SK-N-SH (cell line): ENCODE data around the gene CCDC38.

Experiments used
- CHD2 ChIP-seq: fragments of 150-350 bp; IDR thresholded peaks from 2 replicates; pipeline ENCODE4 v1.6.1; 2018; ENCODE audit warnings: low read length; ENCODE audit not compliant: partially characterized antibody
- CTCF ChIP-seq: fragments of 200-600 bp; sonication (generic); IDR thresholded peaks from 2 replicates; pipeline ENCODE4 v1.6.1; 2017; ENCODE audit warnings: antibody characterized with exemption, mild to moderate bottlenecking, moderate library complexity
- ELF1 ChIP-seq: IDR thresholded peaks from 2 replicates; pipeline ENCODE4 v1.4.0; 2012
- FOXJ3 ChIP-seq: sonication (generic); formaldehyde crosslinking; IDR thresholded peaks from 2 replicates; pipeline ENCODE4 v1.5.1; 2020; ENCODE audit warnings: mild to moderate bottlenecking, missing genetic modification reagents
- GATA2 ChIP-seq: sonication (generic); formaldehyde crosslinking; IDR thresholded peaks from 2 replicates; pipeline ENCODE4 v1.5.0; 2020; ENCODE audit warnings: mild to moderate bottlenecking, missing genetic modification reagents
- MAX ChIP-seq: IDR thresholded peaks from 2 replicates; pipeline ENCODE4 v1.4.0; 2012; ENCODE audit warnings: low read depth
- POLR2AphosphoS5 ChIP-seq: IDR thresholded peaks from 2 replicates; pipeline ENCODE4 v1.6.1; 2012; ENCODE audit warnings: low read depth, low read length
- RAD21 ChIP-seq: IDR thresholded peaks from 2 replicates; pipeline ENCODE4 v1.6.1; 2012; ENCODE audit warnings: mild to moderate bottlenecking, low read length
- REST ChIP-seq: IDR thresholded peaks from 2 replicates; pipeline ENCODE4 v1.6.1; 2012; ENCODE audit warnings: mild to moderate bottlenecking, low read depth, low read length, moderate library complexity
- RXRA ChIP-seq: IDR thresholded peaks from 2 replicates; pipeline ENCODE4 v1.4.0; 2012; ENCODE audit warnings: low read depth, mild to moderate bottlenecking, borderline replicate concordance
- SMC3 ChIP-seq: IDR thresholded peaks from 2 replicates; pipeline ENCODE4 v1.6.1; 2012; ENCODE audit warnings: low read depth, low read length, improper control_type of control experiment
- TAF1 ChIP-seq: IDR thresholded peaks from 2 replicates; pipeline ENCODE4 v1.6.1; 2012; ENCODE audit warnings: low read depth, mild to moderate bottlenecking, low read length, moderate library complexity, borderline replicate concordance
- YY1 ChIP-seq: IDR thresholded peaks from 2 replicates; pipeline ENCODE4 v1.4.0; 2012; ENCODE audit warnings: low read depth, mild to moderate bottlenecking
- ZBTB33 ChIP-seq: IDR thresholded peaks from 2 replicates; pipeline ENCODE4 v1.4.0; 2012; ENCODE audit warnings: low read depth, borderline replicate concordance

DNA sequence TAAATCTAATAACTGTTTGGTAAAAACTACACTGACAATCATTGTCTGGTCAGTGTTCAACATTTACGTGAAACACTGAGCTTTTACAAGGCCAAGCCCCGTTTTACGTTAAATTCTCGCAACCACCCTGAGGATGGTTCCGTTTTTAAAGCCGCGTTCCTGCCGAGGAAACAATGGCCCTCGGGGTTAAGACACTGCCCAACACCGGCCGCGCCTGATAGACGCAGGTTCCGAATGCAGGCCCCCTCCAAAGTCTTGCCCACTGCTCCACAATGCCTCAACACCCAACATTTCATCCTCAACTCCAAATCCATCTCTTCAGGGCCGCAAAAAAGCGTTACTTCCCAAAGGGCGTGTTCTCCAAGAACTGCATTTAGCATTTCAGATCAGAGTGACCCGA, 84.6 kb downstream of the CCDC38 start:
- TF ChIP-seq ZBTB33 (no peak), TAF1 (no peak), MAX (no peak), POLR2AphosphoS5 (no peak), RXRA (no peak), YY1 (no peak), CTCF (no peak), ELF1 (no peak), SMC3 (no peak), FOXJ3 (no peak), CHD2 (no peak), RAD21 (no peak), REST (no peak), GATA2 (CRISPR knock-in tag) (no peak)
